Lung (tissue), 12 donors: Measurements from ENCODE around the gene GBF1. TPM values are rescaled to one million over a fixed set of nuclear protein-coding genes. Genes with fewer than 3 reads are reported as not detected.
A peak's percentile ranks its signal among the peaks of the same experiment; 100 is the strongest.

Experiments used
- ATAC-seq: fragments of 200-7000 bp; cut with Tn5 transposase; one replicate; pipeline ENCODE4 v1.9.1; 2020; ENCODE audit warnings: moderate number of reproducible peaks; ENCODE audit not compliant: insufficient read depth, low FRiP score
- DNase-seq, 3 donors: peaks; one replicate each; pipeline ENCODE4 v3.0.0-alpha.2; 2013 to 2017
- H3K27ac ChIP-seq, 2 donors: one replicate each; pipeline ENCODE4 v1.5.1; 2013; ENCODE audit warnings: mild to moderate bottlenecking in 2 of 2, moderate library complexity in 2 of 2, control low read depth in 1 of 2, inconsistent platforms in 1 of 2, low read depth in 1 of 2, low read length in 1 of 2
- H3K27me3 ChIP-seq, 3 donors: one replicate each; pipeline ENCODE4 v1.5.1; 2013; ENCODE audit warnings: low read length in 2 of 3; ENCODE audit not compliant: control insufficient read depth in 3 of 3, insufficient read depth in 3 of 3
- H3K36me3 ChIP-seq, 4 donors: one replicate each; pipeline ENCODE4 v1.5.1; 2013; ENCODE audit warnings: low read length in 4 of 4, mild to moderate bottlenecking in 1 of 4, moderate library complexity in 1 of 4; ENCODE audit not compliant: control insufficient read depth in 4 of 4, insufficient read depth in 4 of 4
- H3K4me1 ChIP-seq, 5 donors: one replicate each; pipeline ENCODE4 v1.5.1; 2013; ENCODE audit warnings: low read length in 5 of 5, mild to moderate bottlenecking in 2 of 5, moderate library complexity in 1 of 5; ENCODE audit not compliant: control insufficient read depth in 5 of 5, insufficient read depth in 5 of 5
- H3K4me3 ChIP-seq: one replicate; pipeline ENCODE4 v1.5.1; 2013; ENCODE audit warnings: mild to moderate bottlenecking, control low read depth, moderate library complexity
- H3K9ac ChIP-seq, 2 donors: one replicate each; pipeline ENCODE4 v1.5.1; 2013; ENCODE audit warnings: low read length in 2 of 2, control low read depth in 1 of 2; ENCODE audit not compliant: insufficient read depth in 1 of 2
- H3K9me3 ChIP-seq, 4 donors: one replicate each; pipeline ENCODE4 v1.5.1; 2013; ENCODE audit warnings: low read length in 3 of 4, mild to moderate bottlenecking in 1 of 4, moderate library complexity in 1 of 4; ENCODE audit not compliant: control insufficient read depth in 4 of 4, insufficient read depth in 3 of 4
- CTCF ChIP-seq: IDR thresholded peaks from 2 replicates; pipeline ENCODE4 v1.5.1; 2012; ENCODE audit warnings: mild to moderate bottlenecking; ENCODE audit errors: control extremely low read depth, extremely low read depth
- WGBS, 2 donors: extraction: QIAGEN DNeasy Blood & Tissue Kit; methylation state at CpG; one replicate each; pipeline ENCODE4 v1.1.7; 2013; 5-methylcytosine and 5-hydroxymethylcytosine counted together
- polyA plus RNA-seq, 2 donors: library from polyadenylated mRNA; stranded (reverse); fragments of 200-250 nt; gene quantifications; one replicate each; pipeline ENCODE4 v1.2.1, GENCODE V29; 2013
- total RNA-seq, 2 donors: library from RNA; depleted of rRNA in 1 of 2; stranded (reverse); fragments of >200 nt in 1 of 2; gene quantifications; one replicate each; pipeline ENCODE4 v1.2.1, GENCODE V29; 2014 to 2021
- donor health status: control.
- donor health status: control.
- donor health status: Bipolar disorder and iron deficiency.
- donor health status: healthy.
- donor health status: DM: yes; HTN: yes; CAD: no.

The GBF1 gene
- total and polyA plus RNA-seq, 4 donors, result 11.6 to 48.5 (median 25.4) TPM

- Histone ChIP-seq H3K4me1 (peaks cover 0 to 14% (median 9%) of the 10 kb centered on the region in 5 donors), H3K27ac (no peak overlapping the region), H3K36me3 (peaks cover 0 to under 1% (median 0%) of the 10 kb centered on the region in 4 donors), H3K9me3 (no peaks in the 10 kb centered on the region), H3K27me3 (peaks cover 0 to 11% (median 9%) of the 10 kb centered on the region in 3 donors), H3K9ac (no peak overlapping the region), H3K4me3 (no peak overlapping the region)
- TF ChIP-seq CTCF, result no peak
- DNase-seq (peak in 1 of 3 donors; percentile 2), ATAC-seq (no peak)
- WGBS, 2 donors, result 77 to 90% methylated on average over 5 of the region's 5 CpGs
Observed at GRCh38 chr10:102392306-102392705, 147.0 kb downstream of the GBF1 start.

- no peak for DNase-seq
- no peak for TF ChIP-seq CTCF
- H3K27ac ChIP-seq, result peak overlapping the region; percentile 94 to 99
- no peak overlapping the region for H3K4me3 ChIP-seq
- no peak for ATAC-seq
- H3K4me1 ChIP-seq, result peaks cover 0 to 14% (median 9%) of the 10 kb centered on the region in 5 donors
- H3K27me3 ChIP-seq, result peaks cover 0 to 11% (median 9%) of the 10 kb centered on the region in 3 donors
- H3K9me3 ChIP-seq, result no peaks in the 10 kb centered on the region
- WGBS, 2 donors, result 32 to 36% methylated on average over 30 of the region's 30 CpGs
- peak overlapping the region in 1 of 2 donors; percentile 82 for H3K9ac ChIP-seq
- peaks cover 0 to 11% (median 0%) of the 10 kb centered on the region in 4 donors for H3K36me3 ChIP-seq
Observed at GRCh38 chr10:102393411-102394078, 148.2 kb downstream of the GBF1 start.

GRCh38 chr10:102394079-102394800, 148.9 kb downstream of the GBF1 start:
- Histone ChIP-seq H3K4me3 (peak overlapping the region; percentile 56), H3K27me3 (peaks cover 0 to 11% (median 9%) of the 10 kb centered on the region in 3 donors), H3K9ac (peak overlapping the region; percentile 71 to 82), H3K4me1 (peaks cover 0 to 14% (median 9%) of the 10 kb centered on the region in 5 donors), H3K27ac (peak overlapping the region; percentile 94 to 99), H3K36me3 (peaks cover 0 to 11% (median 0%) of the 10 kb centered on the region in 4 donors), H3K9me3 (no peaks in the 10 kb centered on the region)
- ATAC-seq (peak; percentile 86), DNase-seq (peak; percentile 92 to 95 (median 95))
- peak; percentile 84 for TF ChIP-seq CTCF
- 0% methylated on average over 60 to 71 of the region's 71 CpGs for WGBS, 2 donors
